K562 (cell line): ENCODE results near the gene EHMT2. TPM values are rescaled to one million over a fixed set of nuclear protein-coding genes. Genes with fewer than 3 reads are reported as not detected.
A peak's percentile ranks its signal among the peaks of the same experiment; 100 is the strongest.

Experiments
- CREB1 ChIP-seq, 2 experiments: sonication (generic) in 1 of 2; formaldehyde crosslinking in 1 of 2; IDR thresholded peaks; 2 replicates each; pipeline versions ENCODE4 v1.6.1 to v1.8.0; 2012 to 2022; ENCODE audit warnings: inconsistent platforms in 1 of 2, mild to moderate bottlenecking in 1 of 2, missing genetic modification reagents in 1 of 2, moderate library complexity in 1 of 2
- DIDO1 ChIP-seq: fragments of 450-650 bp; IDR thresholded peaks from 2 replicates; pipeline ENCODE4 v1.6.1; 2016; ENCODE audit warnings: low read depth, missing biosample characterization, missing genetic modification characterization
- HMGN3 ChIP-seq: IDR thresholded peaks from 2 replicates; pipeline ENCODE4 v1.6.1; 2011; ENCODE audit warnings: borderline replicate concordance, low read depth, mild to moderate bottlenecking, mixed read lengths, low read length; ENCODE audit not compliant: insufficient read length; ENCODE audit errors: extremely low read depth
- IRF2 ChIP-seq: sonication (generic); formaldehyde crosslinking; IDR thresholded peaks from 2 replicates; pipeline ENCODE4 v1.8.1; 2022; ENCODE audit warnings: mild to moderate bottlenecking, missing genetic modification reagents
- KLF10 ChIP-seq: fragments of 250-450 bp; sonication (Bioruptor Pico); IDR thresholded peaks from 2 replicates; pipeline ENCODE4 v1.6.1; 2021; ENCODE audit warnings: matching md5 sums
- MBD2 ChIP-seq: sonication (generic); IDR thresholded peaks from 2 replicates; pipeline ENCODE4 v1.6.1; 2016; ENCODE audit warnings: low read depth, borderline replicate concordance
- NBN ChIP-seq: fragments of 450-650 bp; IDR thresholded peaks from 2 replicates; pipeline ENCODE4 v1.6.1; 2016; ENCODE audit warnings: low read depth, mild to moderate bottlenecking
- POLR2B ChIP-seq: fragments of 450-650 bp; IDR thresholded peaks from 2 replicates; pipeline ENCODE4 v1.6.1; 2018; ENCODE audit warnings: low read depth; ENCODE audit not compliant: partially characterized antibody
- RAD21 ChIP-seq, 2 experiments: fragments of 250-450 bp in 1 of 2; fragments of 450-650 bp in 1 of 2; sonication (Bioruptor Pico) in 1 of 2; formaldehyde crosslinking in 1 of 2; IDR thresholded peaks in 1 of 2; conservative IDR thresholded peaks in 1 of 2; 2 replicates each; pipeline versions ENCODE4 v1.4.0 to v1.8.0; 2020 to 2022; ENCODE audit warnings: mild to moderate bottlenecking in 2 of 2, moderate library complexity in 1 of 2
- SMARCB1 ChIP-seq: IDR thresholded peaks from 2 replicates; pipeline ENCODE4 v1.6.1; 2011; ENCODE audit warnings: improper control_type of control experiment, low read depth; ENCODE audit not compliant: insufficient read length
- TEAD4 ChIP-seq, 2 experiments: sonication (generic) in 1 of 2; formaldehyde crosslinking in 1 of 2; IDR thresholded peaks; 2 replicates each; pipeline versions ENCODE4 v1.6.1 to v1.8.0; 2012 to 2022; ENCODE audit warnings: borderline replicate concordance in 1 of 2, inconsistent platforms in 1 of 2, low read length in 1 of 2, mild to moderate bottlenecking in 1 of 2, missing genetic modification reagents in 1 of 2
- ZKSCAN1 ChIP-seq: fragments of 150-350 bp; IDR thresholded peaks from 2 replicates; pipeline ENCODE4 v1.6.1; 2016; ENCODE audit warnings: low read depth, low read length
- ZNF121 ChIP-seq: sonication (generic); formaldehyde crosslinking; conservative IDR thresholded peaks from 2 replicates; pipeline ENCODE4 v1.8.0; 2022; ENCODE audit warnings: missing genetic modification reagents
- ZNF133 ChIP-seq: fragments of 250-450 bp; sonication (Bioruptor Pico); IDR thresholded peaks from 2 replicates; pipeline ENCODE4 v1.4.0; 2020; ENCODE audit warnings: mild to moderate bottlenecking
- ZNF146 ChIP-seq: IDR thresholded peaks from one replicate; pipeline ENCODE4 v1.6.1; 2018; ENCODE audit warnings: missing compliant biosample characterization; ENCODE audit not compliant: unreplicated experiment
- ZNF785 ChIP-seq: fragments of 250-450 bp; sonication (Bioruptor Pico); IDR thresholded peaks from 2 replicates; pipeline ENCODE4 v1.4.0; 2020; ENCODE audit warnings: mild to moderate bottlenecking
- polyA plus RNA-seq, 8 experiments: library from polyadenylated mRNA; depleted of rRNA in 4 of 8; stranded (reverse) in 5 of 8; unstranded in 3 of 8; fragments of >200 nt; fragmentation: Nextera tagmentation in 2 of 8; fragmentation: Illumina TruSeq in 1 of 8; extraction: Ambion mirVana in 2 of 8; extraction: Trizol in 1 of 8; gene quantifications; 2 replicates each; pipeline versions ENCODE4 v1.2.1 to v1.2.3, GENCODE V29; 2011 to 2014; ENCODE audit warnings: inconsistent platforms in 1 of 8, missing spikeins in 1 of 8
- total RNA-seq, 7 experiments: library from RNA; depleted of rRNA in 6 of 7; stranded (reverse); fragments of >200 nt in 6 of 7; fragmentation: Illumina TruSeq in 2 of 7; extraction: Trizol in 2 of 7; gene quantifications; 2 replicates each; pipeline versions ENCODE4 v1.2.1 to v1.2.3, GENCODE V29; 2011 to 2021; ENCODE audit warnings: low replicate concordance in 1 of 7
- TF ChIP-seq, protein P1 (sequence below): sonication (generic); formaldehyde crosslinking; IDR thresholded peaks from 2 replicates; pipeline ENCODE4 v1.9.0; 2022; ENCODE audit warnings: mild to moderate bottlenecking, missing genetic modification reagents
- TF ChIP-seq, protein P2 (sequence below): fragments of 450-650 bp; formaldehyde crosslinking; conservative IDR thresholded peaks from 2 replicates; pipeline ENCODE4 v1.4.0; 2022; ENCODE audit warnings: mild to moderate bottlenecking, missing genetic modification characterization
- TF ChIP-seq, protein P3 (sequence below): sonication (generic); formaldehyde crosslinking; IDR thresholded peaks from 2 replicates; pipeline ENCODE4 v1.8.0; 2022; ENCODE audit warnings: mild to moderate bottlenecking, missing genetic modification reagents

Gene EHMT2
- total and polyA plus RNA-seq, 9 of the 15 experiments (the other 6 are each of a cell fraction or from before 2014, with no cell fraction given), result 2.1 to 63.8 (median 38.5) TPM

DNA sequence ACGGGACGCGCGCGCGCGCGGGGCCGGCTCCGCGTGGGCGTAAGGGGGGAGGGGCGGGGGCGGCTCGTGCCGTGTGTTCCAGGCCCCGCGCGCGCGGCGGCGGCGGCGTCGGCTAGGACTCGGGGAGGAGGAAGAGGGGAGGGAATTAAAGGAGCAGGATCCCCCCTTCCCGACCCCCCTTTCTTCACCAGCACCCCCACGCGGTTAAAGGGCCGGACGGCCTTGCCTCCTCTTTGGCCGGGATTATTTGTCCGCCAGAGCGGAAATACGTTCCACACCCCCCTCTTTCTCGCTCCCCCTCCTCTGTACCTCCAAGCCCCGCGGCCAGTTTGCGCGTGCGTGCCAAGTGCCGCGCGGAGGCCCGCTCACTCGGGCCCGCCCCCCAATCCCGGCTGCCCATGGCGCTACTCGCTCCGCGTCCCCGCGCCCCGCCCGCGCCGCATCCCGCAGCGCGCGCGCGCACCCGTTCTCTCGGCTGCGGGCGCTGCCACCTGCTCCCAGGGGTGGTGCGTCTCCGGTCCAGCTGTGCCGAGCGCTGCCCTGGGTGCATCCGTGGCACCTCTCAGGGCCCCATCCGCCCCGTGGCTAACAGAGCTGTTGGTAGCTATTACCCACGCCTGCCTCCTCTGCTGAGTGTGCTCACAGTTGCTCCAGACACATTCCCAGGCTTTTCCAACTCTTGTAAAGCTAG lies 4.6 kb upstream of the EHMT2 start, which contains the start of gene ZBTB12 (continued):
- TF ChIP-seq ZNF133 (CRISPR knock-in tag) (no peak), KLF10 (CRISPR knock-in tag) (no peak), TEAD4 (IDR thresholded peaks at IDR 0.05; ENCODE audit: low read length) (peak; percentile 32; the same call in 1 of the 2 replicates), TEAD4 (CRISPR knock-in tag; IDR thresholded peaks at IDR 0.05; ENCODE audit: borderline replicate concordance) (no peak), ZNF785 (no peak), ZNF146 (CRISPR knock-in tag) (no peak), DIDO1 (tag) (no peak), ZNF121 (no peak), IRF2 (CRISPR knock-in tag) (no peak), HMGN3 (peak; percentile 99), ZKSCAN1 (no peak), RAD21 (CRISPR knock-in tag; conservative IDR thresholded peaks at IDR 0.05 in 1 of 2, IDR thresholded peaks at IDR 0.05 in 1 of 2) (peak; percentile 41 to 50), CREB1 (IDR thresholded peaks at IDR 0.05) (peak; percentile 45), CREB1 (CRISPR knock-in tag; IDR thresholded peaks at IDR 0.05) (peak; percentile 31; the same call in 1 of the 2 replicates), NBN (no peak), POLR2B (peak; percentile 22), SMARCB1 (no peak), MBD2 (0 out of 2 replicates have a peak, but pooled peaks have one; percentile 23)
- TF ChIP-seq, protein P1, sequence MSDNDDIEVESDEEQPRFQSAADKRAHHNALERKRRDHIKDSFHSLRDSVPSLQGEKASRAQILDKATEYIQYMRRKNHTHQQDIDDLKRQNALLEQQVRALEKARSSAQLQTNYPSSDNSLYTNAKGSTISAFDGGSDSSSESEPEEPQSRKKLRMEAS (CRISPR knock-in tag), result peak; percentile 47; the same call in 1 of the 2 replicates
- TF ChIP-seq, protein P2, sequence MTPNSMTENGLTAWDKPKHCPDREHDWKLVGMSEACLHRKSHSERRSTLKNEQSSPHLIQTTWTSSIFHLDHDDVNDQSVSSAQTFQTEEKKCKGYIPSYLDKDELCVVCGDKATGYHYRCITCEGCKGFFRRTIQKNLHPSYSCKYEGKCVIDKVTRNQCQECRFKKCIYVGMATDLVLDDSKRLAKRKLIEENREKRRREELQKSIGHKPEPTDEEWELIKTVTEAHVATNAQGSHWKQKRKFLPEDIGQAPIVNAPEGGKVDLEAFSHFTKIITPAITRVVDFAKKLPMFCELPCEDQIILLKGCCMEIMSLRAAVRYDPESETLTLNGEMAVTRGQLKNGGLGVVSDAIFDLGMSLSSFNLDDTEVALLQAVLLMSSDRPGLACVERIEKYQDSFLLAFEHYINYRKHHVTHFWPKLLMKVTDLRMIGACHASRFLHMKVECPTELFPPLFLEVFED, result no peak
- TF ChIP-seq, protein P3, sequence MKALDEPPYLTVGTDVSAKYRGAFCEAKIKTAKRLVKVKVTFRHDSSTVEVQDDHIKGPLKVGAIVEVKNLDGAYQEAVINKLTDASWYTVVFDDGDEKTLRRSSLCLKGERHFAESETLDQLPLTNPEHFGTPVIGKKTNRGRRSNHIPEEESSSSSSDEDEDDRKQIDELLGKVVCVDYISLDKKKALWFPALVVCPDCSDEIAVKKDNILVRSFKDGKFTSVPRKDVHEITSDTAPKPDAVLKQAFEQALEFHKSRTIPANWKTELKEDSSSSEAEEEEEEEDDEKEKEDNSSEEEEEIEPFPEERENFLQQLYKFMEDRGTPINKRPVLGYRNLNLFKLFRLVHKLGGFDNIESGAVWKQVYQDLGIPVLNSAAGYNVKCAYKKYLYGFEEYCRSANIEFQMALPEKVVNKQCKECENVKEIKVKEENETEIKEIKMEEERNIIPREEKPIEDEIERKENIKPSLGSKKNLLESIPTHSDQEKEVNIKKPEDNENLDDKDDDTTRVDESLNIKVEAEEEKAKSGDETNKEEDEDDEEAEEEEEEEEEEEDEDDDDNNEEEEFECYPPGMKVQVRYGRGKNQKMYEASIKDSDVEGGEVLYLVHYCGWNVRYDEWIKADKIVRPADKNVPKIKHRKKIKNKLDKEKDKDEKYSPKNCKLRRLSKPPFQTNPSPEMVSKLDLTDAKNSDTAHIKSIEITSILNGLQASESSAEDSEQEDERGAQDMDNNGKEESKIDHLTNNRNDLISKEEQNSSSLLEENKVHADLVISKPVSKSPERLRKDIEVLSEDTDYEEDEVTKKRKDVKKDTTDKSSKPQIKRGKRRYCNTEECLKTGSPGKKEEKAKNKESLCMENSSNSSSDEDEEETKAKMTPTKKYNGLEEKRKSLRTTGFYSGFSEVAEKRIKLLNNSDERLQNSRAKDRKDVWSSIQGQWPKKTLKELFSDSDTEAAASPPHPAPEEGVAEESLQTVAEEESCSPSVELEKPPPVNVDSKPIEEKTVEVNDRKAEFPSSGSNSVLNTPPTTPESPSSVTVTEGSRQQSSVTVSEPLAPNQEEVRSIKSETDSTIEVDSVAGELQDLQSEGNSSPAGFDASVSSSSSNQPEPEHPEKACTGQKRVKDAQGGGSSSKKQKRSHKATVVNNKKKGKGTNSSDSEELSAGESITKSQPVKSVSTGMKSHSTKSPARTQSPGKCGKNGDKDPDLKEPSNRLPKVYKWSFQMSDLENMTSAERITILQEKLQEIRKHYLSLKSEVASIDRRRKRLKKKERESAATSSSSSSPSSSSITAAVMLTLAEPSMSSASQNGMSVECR (CRISPR knock-in tag), result peak; percentile 56; the same call in 1 of the 2 replicates
